Astrocyte (in vitro differentiated cells and primary cell): ENCODE data around the gene UGT1A5.

Source experiments
- CTCF ChIP-seq: IDR thresholded peaks from 2 replicates; pipeline ENCODE4 v1.5.1; 2011; ENCODE audit warnings: low read depth, mild to moderate bottlenecking, inconsistent platforms, low read length, moderate library complexity; ENCODE audit not compliant: insufficient read depth
- EZH2 ChIP-seq: IDR thresholded peaks from 2 replicates; pipeline ENCODE4 v1.6.1; 2012; ENCODE audit warnings: mild to moderate bottlenecking, low read length, inconsistent platforms; ENCODE audit not compliant: insufficient read depth

DNA sequence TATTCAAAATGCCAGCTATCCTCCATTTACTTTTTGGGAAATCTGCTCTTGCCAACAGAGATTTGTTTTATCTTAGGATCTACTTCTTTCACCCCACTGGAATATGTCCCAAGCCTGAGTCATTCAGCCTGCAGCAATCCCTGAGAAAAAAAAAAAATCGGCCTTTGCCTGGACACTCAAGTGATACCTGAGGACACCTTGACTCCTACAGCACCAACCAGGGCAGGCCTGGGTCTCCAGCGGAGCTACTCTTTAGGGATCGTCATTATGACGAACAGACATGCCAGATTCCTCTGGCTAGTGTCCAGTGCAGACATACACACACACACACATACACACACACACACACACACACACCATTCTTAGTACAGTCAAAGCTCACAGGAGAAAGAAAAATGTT is 22.3 kb upstream of the UGT1A5 start:
- TF ChIP-seq CTCF (no peak), EZH2 (no peak)
